Astrocyte (in vitro differentiated cells and primary cell): ENCODE results near the gene ESD.

ENCODE experiments used
- EZH2 ChIP-seq: IDR thresholded peaks from 2 replicates; pipeline ENCODE4 v1.6.1; 2012; ENCODE audit warnings: mild to moderate bottlenecking, low read length, inconsistent platforms; ENCODE audit not compliant: insufficient read depth
- TF ChIP-seq, protein P1 (sequence below): IDR thresholded peaks from 2 replicates; pipeline ENCODE4 v1.5.1; 2011; ENCODE audit warnings: low read depth, mild to moderate bottlenecking, inconsistent platforms, low read length, moderate library complexity; ENCODE audit not compliant: insufficient read depth

DNA sequence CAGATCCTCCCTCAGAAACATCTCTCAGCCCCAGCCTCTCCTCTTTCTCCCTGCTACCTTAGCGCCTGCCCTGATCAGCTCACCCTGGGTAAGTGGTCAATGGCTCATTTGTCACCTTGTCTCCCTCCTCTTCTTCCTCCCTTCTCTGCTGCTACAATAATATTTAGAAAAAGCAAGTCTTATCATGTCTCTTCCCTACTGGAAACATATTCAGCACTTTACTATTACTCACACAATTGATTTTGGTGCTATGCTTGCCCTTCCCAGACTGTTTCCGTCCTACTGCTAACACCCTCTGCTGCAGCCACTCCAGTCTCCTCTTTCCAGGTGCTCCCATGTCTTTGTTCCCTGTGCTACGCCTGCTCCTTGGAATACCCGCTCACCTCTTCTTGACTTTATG is 35.8 kb downstream of the ESD start:
- TF ChIP-seq, protein P1, sequence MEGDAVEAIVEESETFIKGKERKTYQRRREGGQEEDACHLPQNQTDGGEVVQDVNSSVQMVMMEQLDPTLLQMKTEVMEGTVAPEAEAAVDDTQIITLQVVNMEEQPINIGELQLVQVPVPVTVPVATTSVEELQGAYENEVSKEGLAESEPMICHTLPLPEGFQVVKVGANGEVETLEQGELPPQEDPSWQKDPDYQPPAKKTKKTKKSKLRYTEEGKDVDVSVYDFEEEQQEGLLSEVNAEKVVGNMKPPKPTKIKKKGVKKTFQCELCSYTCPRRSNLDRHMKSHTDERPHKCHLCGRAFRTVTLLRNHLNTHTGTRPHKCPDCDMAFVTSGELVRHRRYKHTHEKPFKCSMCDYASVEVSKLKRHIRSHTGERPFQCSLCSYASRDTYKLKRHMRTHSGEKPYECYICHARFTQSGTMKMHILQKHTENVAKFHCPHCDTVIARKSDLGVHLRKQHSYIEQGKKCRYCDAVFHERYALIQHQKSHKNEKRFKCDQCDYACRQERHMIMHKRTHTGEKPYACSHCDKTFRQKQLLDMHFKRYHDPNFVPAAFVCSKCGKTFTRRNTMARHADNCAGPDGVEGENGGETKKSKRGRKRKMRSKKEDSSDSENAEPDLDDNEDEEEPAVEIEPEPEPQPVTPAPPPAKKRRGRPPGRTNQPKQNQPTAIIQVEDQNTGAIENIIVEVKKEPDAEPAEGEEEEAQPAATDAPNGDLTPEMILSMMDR, result no peak
- TF ChIP-seq EZH2, result no peak
